NCI-H2107 (cell line): Measurements from ENCODE around the gene THG1L.
"Not testable (repeated sequence)": the region's sequence is repeated elsewhere in the genome, so short reads cannot be mapped to it uniquely, and the experiment has no call there.

Experiments
- DNase-seq: peaks from one replicate; lab custom pipeline; 2025; lab: John Stamatoyannopoulos, UW

Gene THG1L

DNA sequence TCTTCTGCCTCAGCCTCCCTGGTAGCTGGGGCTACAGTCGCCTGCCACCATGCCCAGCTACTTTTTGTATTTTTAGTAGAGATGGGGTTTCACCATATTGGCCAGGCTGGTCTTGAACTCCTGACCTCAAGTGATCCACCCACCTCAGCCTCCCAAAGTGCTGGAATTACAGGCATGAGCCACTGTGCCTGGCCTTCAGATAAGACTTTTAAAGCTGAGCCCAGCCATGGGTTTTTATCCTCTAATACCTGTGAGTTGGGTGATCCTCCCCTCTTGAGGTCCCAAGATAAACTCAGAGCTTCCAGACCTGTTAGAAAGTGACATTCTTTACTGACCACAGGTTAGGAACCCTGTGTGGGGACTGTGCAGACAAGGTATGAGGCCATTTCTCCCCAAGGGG, 3.4 kb upstream of the THG1L start:
- not testable (repeated sequence) for DNase-seq

DNA sequence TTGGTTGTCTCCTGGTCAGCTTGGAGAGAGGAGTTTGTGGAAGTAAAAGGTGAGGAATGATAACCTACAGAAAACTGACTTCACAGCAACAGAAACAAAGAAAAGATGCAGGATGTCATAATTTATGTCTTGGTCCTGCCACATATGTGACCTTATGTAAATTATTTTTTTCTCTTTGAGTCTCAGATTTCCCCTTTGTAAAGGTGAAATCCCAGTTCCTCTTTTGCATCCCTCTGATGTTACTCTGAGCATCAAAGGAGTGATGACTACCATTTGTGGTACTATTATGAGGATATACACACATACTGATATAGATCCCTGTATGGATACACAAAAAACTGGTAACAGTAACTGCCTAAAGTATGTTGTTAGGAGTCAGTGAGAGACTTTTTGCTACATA, 1.4 kb upstream of the THG1L start:
- DNase-seq = no peak

DNA sequence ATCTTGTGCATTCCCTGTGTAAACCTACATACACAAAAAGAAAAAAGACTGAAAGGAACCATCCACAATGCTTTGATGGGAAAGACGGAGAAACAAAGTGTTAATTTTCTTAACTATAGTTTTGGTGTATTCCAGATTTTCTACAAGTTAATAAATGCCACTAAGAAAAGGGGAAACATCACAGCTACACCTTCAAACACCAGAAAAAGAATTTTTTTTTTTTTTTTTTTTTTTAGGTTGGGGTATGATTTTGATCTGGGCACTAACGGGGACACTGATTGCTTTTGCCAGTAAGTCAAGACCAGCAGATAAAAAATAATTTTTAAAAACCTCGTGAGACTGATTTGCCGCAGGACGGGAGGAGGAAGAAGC, 334 bp upstream of the THG1L start:
- no peak for DNase-seq

- DNase-seq = no peak
Observed at GRCh38 chr5:157732130-157732514, 902 bp downstream of the THG1L start.

GRCh38 chr5:157732596-157733262, 1.5 kb downstream of the THG1L start:
- DNase-seq = no peak

DNA sequence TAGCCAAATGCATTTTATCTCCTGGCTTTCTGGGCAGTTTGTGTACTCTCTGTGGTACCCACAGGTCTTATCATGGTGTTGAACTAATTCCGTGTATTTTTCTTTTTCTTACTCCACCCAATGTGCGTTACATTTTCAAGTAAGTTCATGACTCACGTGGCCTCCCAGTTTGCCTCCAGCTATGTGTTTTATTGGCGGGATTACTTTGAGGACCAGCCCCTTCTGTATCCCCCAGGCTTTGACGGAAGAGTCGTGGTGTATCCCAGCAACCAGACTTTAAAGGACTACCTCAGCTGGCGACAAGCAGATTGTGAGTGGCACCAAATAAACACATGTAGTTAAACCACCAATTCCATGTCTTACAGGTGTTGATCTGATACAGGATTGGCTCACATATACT, 3.2 kb downstream of the THG1L start:
- no peak for DNase-seq

DNA sequence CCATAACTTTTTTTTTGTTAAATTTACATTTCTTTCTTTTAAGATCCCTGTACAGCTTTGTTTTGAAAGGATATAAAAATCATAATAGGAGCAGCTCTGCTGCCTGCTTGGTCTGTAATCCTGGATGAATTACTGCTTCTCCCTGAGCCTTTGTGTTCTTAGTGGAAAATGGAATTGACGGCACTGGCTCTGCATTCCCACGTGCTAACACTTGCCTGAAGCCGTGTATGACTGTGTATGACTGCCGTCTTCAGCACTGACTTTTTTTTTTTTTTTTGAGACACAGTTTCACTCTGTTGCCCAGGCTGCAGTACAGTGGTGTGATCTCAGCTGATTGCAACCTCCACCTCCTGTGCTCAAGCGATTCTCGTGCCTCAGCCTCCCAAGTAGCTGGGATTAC, 4.8 kb downstream of the THG1L start:
- no peak for DNase-seq

DNA sequence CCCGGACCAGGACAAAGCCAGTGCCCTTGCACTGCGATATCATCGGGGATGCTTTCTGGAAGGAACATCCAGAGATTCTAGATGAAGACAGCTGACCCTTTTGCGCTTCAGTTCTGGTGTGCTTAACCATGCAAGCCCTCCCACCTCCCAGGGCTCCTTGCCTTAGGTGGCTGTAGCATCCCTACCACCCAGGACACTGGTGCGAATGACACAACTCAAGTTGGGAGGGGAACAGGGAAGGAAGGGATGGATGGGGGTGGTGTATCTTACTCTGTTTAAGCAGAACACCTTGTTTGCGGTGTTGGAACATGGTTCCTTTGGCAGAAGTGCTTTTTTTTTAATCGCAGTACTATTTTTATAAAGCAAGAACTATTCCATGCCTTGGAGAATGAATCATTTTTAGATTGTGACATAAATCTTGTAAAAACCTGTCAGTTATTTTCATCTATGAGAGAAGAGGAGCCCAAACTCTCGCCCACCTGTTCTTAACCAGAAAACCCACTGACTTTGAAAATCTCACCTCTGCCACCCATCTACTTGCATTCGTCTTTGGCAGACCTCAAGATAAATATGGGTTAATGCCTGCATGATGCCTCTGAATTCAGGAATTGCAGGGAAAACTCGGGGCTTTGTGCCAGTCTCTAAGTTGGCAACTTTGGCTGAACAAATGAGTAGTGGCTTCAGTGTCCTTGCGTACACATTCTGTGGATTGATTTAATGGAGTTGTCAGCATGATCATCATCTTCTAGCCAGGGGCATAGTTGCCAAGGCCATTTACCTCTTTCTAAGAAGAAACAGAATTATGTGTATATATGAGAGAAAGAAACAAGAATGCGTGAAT, 8.4 kb downstream of the THG1L start:
- no peak for DNase-seq

DNA sequence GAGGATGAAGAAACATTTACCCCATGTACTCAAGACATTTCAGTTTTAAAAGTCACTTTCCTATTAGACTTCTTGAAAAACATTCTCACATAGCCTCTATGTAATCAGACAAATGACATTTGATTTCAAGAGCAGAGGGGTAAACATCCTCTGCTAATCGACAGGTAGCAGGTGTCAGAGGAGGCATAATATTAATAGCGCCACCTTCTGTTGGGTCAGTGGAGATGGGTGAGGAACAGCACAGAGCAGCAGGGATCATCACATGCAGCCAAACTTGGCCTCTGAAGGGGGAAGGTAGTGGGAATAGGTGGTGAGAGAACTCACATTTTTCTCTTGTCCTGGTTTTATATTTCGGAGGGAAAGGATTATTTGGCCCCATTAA, 9.0 kb downstream of the THG1L start:
- no peak for DNase-seq

- no peak for DNase-seq
Observed at GRCh38 chr5:157741131-157741530, 9.9 kb downstream of the THG1L start.

- DNase-seq = peak; percentile 57
Observed at GRCh38 chr5:157743163-157744050, 12.2 kb downstream of the THG1L start, which contains the start of gene LSM11. TSS of gene LSM11 (plus strand) at chr5:157743712. CDS start at chr5:157743751, 39 bp downstream.

DNA sequence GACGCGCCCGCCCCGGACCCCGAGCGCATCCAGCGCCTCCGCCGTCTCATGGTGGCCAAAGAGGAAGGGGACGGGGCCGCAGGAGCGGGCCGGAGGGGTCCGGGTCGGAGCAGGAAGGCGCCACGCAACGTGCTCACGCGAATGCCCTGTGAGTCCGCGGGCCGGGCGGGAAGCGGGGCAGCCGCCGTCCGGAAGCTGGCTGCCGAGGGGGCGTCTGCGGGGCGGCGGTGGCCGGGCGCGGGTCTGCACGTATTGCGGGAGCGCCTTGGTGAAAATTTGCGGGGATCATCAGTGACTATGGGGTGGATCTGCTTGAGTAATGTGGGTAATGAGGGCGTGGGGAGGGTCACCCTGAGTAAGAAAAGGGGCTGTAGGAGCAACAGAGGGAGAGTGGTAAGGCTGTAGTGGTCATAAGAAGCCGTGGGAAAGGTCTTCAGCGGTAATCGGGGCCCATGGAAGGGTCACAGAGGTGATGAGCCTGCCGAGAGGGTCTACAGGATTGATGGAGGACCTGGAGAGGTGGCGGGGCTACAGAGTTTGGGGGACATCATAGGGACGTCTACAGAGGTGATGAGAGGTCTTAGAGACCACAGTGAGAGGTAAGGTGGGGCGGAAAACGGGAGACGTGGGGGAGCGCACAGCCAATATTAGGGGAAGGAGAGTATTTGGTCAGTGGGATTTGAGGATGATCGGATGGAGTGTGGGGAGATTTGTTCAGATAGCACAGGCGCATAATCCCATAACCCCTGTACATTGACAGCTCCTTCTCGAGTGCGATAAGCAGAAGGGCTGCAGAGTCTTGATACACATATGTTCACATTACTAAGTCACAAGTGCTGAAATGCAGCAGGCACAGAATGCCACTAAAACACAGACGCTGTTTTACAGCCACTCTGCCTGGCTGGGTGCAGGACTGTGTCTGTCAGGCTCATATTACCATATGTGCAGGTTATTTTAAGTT, 13.1 kb downstream of the THG1L start:
- no peak for DNase-seq

GRCh38 chr5:157745041-157745456, 13.8 kb downstream of the THG1L start:
- no peak for DNase-seq

- no peak for DNase-seq
Observed at GRCh38 chr5:157747173-157747740, 16.0 kb downstream of the THG1L start.

DNA sequence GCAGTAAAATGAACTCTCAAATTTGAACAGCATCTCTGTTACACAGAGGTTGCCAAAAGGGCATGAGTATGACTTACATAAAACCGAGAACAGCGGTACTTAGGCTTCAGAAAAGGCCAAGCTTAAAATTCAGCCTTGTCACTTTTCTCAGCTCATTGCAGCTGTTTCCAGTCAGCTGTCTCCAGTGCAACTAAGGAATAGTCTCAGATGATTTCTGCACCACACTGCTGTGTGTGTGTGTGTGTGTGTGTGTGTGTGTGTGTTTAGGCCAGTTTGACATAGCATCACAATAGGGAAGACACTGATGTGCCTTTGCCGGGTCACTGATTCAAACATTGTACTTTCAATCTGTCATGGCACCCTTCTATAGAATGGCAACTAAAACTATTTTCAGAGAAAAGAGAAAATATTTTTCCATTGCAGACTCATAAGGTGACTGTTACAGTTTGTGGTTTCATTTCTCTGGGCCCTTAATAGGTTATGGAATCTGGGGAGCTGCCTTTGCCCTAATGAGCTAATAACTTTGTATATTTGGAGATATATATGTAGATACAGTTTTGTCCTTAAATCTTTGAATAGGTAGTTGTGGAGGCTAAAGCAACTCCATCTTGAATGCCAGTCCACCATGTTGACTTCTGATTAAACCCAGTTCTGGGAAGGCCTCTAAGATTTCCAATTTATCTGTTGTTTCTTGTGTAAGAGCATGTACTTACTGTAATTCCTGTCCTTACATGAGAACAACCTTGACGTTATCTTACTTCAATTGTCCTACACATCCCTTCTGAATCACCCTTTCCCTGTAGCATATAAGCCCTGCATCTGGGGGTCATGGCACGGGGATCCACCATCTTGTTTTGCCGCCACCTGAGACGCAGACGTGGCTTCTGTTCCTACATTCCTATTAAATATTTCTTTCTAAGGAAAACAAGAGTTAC, 16.8 kb downstream of the THG1L start:
- DNase-seq = no peak

DNA sequence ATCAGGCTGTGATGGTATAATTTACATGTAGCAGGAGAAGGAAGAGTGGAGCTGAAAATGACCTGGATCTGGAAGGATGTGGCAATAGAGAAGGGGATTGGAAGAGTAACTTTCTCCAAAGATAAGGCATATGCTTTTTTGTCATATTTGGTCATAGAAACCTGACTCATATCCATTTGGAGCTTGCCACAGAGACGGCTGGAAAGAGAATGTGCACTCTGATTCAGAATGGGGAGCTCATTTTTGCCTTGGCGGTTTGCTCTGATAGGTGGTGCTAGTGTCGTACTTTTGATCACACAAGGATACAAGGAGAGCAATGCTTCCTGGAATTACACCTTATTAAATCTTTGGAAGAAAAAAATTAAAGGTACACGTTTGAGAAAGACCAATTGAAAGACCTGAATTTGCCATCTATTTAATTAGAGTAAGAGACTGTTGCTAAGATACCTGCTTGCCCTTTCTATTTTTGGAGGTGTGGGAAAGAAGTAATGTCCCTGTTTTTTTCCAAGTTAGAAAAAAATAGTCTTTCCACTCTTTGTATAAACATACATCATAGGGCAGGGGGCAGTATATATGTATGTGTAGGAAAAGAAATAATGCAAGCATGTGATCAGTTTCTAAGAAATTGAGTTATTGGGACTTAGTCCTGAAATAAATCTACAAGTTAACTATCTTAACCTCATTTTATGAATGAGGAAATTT, 17.7 kb downstream of the THG1L start:
- DNase-seq = no peak

DNA sequence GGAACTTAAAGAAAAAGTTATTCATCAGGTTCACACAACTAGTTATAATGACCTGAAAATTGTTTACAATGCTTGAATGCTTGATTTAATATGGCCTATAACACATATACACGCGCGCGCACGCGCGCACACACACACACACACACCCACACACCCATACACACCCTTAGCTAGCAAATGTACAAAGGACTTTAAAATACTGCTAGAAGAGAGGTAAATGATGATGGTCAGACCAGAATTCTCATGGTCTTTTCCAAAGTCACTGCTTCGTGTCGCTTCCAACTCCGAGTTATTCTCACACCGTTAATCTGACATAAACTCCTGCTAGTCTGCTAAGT, 18.2 kb downstream of the THG1L start:
- DNase-seq = no peak

- DNase-seq = no peak
Observed at GRCh38 chr5:157750320-157750719, 19.1 kb downstream of the THG1L start.

DNA sequence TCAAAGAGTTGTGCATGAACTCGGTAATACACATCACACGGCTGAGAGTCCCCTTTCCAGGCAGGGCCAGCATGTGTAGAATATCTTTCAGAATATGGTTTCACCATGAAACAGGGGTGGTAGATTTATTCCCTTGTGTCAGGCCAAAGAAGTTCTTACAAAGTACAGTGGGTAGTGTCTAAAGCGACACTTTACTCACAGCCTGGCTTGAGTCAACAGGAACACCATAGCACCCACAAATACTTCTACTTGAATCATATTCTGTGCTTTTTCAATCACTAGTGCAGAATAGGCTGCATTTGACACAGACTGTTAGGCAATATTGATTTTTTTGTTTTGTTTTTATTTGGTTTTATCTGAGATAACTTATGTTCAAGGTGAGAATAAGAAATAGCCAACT, 24.9 kb downstream of the THG1L start:
- DNase-seq = no peak
